Suprapubic skin (tissue), 4 donors: ENCODE measurements around the gene MRPL53. TPM values are rescaled to one million over a fixed set of nuclear protein-coding genes. Genes with fewer than 3 reads are reported as not detected.
A peak's percentile ranks its signal among the peaks of the same experiment; 100 is the strongest.

Source experiments
- DNase-seq, 2 donors: peaks; one replicate each; pipeline ENCODE4 v3.0.0-alpha.2; 2019; ENCODE audit warnings: low spot score in 2 of 2
- H3K27ac ChIP-seq: fragments of 200-600 bp; sonication (generic); one replicate; pipeline ENCODE4 v1.5.1; 2019
- H3K27me3 ChIP-seq: fragments of 200-600 bp; sonication (generic); one replicate; pipeline ENCODE4 v1.5.1; 2019
- H3K36me3 ChIP-seq: fragments of 200-600 bp; sonication (generic); one replicate; pipeline ENCODE4 v1.5.1; 2019
- H3K4me1 ChIP-seq: fragments of 200-600 bp; sonication (generic); one replicate; pipeline ENCODE4 v1.5.1; 2019
- H3K4me3 ChIP-seq: fragments of 200-600 bp; sonication (generic); one replicate; pipeline ENCODE4 v1.5.1; 2019; ENCODE audit warnings: mild to moderate bottlenecking
- H3K9me3 ChIP-seq: fragments of 200-600 bp; sonication (generic); one replicate; pipeline ENCODE4 v1.5.1; 2019
- CTCF ChIP-seq, 2 donors: fragments of 200-600 bp in 1 of 2; fragments of 450-650 bp in 1 of 2; sonication (generic) in 1 of 2; IDR thresholded peaks; one replicate each; pipeline ENCODE4 v1.5.1; 2016 to 2019; ENCODE audit warnings: antibody characterized with exemption in 2 of 2, mild to moderate bottlenecking in 1 of 2, moderate library complexity in 1 of 2
- EP300 ChIP-seq: sonication (generic); formaldehyde crosslinking; IDR thresholded peaks from one replicate; pipeline ENCODE4 v1.6.1; 2017; ENCODE audit warnings: antibody characterized with exemption
- POLR2A ChIP-seq, 2 donors: fragments of 450-650 bp; IDR thresholded peaks; one replicate each; pipeline ENCODE4 v1.6.1; 2017; ENCODE audit warnings: antibody characterized with exemption in 2 of 2, mild to moderate bottlenecking in 2 of 2, moderate library complexity in 2 of 2
- POLR2AphosphoS5 ChIP-seq, 3 donors: sonication (generic); formaldehyde crosslinking; IDR thresholded peaks; one replicate each; pipeline ENCODE4 v1.6.1; 2017; ENCODE audit warnings: antibody characterized with exemption in 3 of 3
- WGBS: methylation state at CpG from one replicate; pipeline ENCODE4 v1.1.5; 2018; 5-methylcytosine and 5-hydroxymethylcytosine counted together
- total RNA-seq, 4 donors: library from RNA; depleted of rRNA; stranded (reverse); fragments of >200 nt; gene quantifications; one replicate each; pipeline ENCODE4 v1.1.0, GENCODE V29; 2016

MRPL53 gene
- total RNA-seq, 4 donors from 2014 or later: 13.1 to 36.0 (median 26.7) TPM

GRCh38 chr2:74510272-74510671 is 37.8 kb upstream of the MRPL53 start:
- peaks cover 7% of the 10 kb centered on the region for H3K36me3 ChIP-seq
- H3K27me3 ChIP-seq: peaks cover 61% of the 10 kb centered on the region
- WGBS: 96% methylated on average over 4 of the region's 4 CpGs
- H3K27ac ChIP-seq: no peak overlapping the region
- H3K4me3 ChIP-seq: no peak overlapping the region
- H3K9me3 ChIP-seq: no peaks in the 10 kb centered on the region
- no peak for DNase-seq
- peaks cover 50% of the 10 kb centered on the region for H3K4me1 ChIP-seq
- TF ChIP-seq EP300: no peak
- no peak for TF ChIP-seq CTCF (IDR thresholded peaks at IDR 0.05)
- TF ChIP-seq POLR2A (IDR thresholded peaks at IDR 0.05): no peak
- TF ChIP-seq POLR2AphosphoS5 (IDR thresholded peaks at IDR 0.05): no peak

GRCh38 chr2:74507926-74508520 is 35.5 kb upstream of the MRPL53 start:
- Histone ChIP-seq H3K4me1 (peaks cover 47% of the 10 kb centered on the region), H3K27me3 (peaks cover 42% of the 10 kb centered on the region), H3K27ac (peak overlapping the region; percentile 99), H3K36me3 (peaks cover 16% of the 10 kb centered on the region), H3K9me3 (no peaks in the 10 kb centered on the region), H3K4me3 (peak overlapping the region; percentile 79)
- peak in 1 of 2 donors; percentile 82 for DNase-seq
- TF ChIP-seq EP300: no peak
- WGBS: 9% methylated on average over 35 of the region's 38 CpGs

GRCh38 chr2:74507145-74507925 is 34.9 kb upstream of the MRPL53 start, which contains the start of gene PCGF1:
TSS of gene PCGF1 (minus strand) at chr2:74507695. CDS start at chr2:74507668, 27 bp downstream.
- peak in 1 of 2 donors; percentile 33 for TF ChIP-seq CTCF (IDR thresholded peaks at IDR 0.05)
- no peak for TF ChIP-seq POLR2A (IDR thresholded peaks at IDR 0.05)
- TF ChIP-seq POLR2AphosphoS5 (IDR thresholded peaks at IDR 0.05): peak; percentile 7 to 82 (median 51)
- peak; percentile 98 to 99 for DNase-seq
- WGBS: 1% methylated on average over 52 of the region's 56 CpGs
- Histone ChIP-seq H3K4me3 (peak within 1 kb of the TSS; percentile 79), H3K9me3 (no peaks in the 10 kb centered on the region), H3K36me3 (peaks cover 16% of the 10 kb centered on the region), H3K27ac (peak within 1 kb of the TSS; percentile 99), H3K27me3 (peaks cover 42% of the 10 kb centered on the region), H3K4me1 (peaks cover 54% of the 10 kb centered on the region)

GRCh38 chr2:74505448-74506246 is 33.2 kb upstream of the MRPL53 start:
- DNase-seq: no peak
- 94% methylated on average over 14 of the region's 14 CpGs for WGBS
- no peaks in the 10 kb centered on the region for H3K9me3 ChIP-seq
- H3K4me1 ChIP-seq: peaks cover 59% of the 10 kb centered on the region
- H3K27ac ChIP-seq: no peak overlapping the region
- peaks cover 16% of the 10 kb centered on the region for H3K36me3 ChIP-seq
- H3K4me3 ChIP-seq: peak overlapping the region; percentile 79
- H3K27me3 ChIP-seq: peaks cover 40% of the 10 kb centered on the region
- no peak for TF ChIP-seq EP300
- no peak for TF ChIP-seq POLR2AphosphoS5 (IDR thresholded peaks at IDR 0.05)
- TF ChIP-seq CTCF (IDR thresholded peaks at IDR 0.05): no peak
- no peak for TF ChIP-seq POLR2A (IDR thresholded peaks at IDR 0.05)

GRCh38 chr2:74504591-74504990 is 32.1 kb upstream of the MRPL53 start:
- 94% methylated on average over 3 of the region's 3 CpGs for WGBS
- H3K27ac ChIP-seq: no peak overlapping the region

More at GRCh38 chr2:74504591-74504990, 32.1 kb upstream of the MRPL53 start:
- peaks cover 61% of the 10 kb centered on the region for H3K4me1 ChIP-seq
- no peaks in the 10 kb centered on the region for H3K9me3 ChIP-seq
- no peak for DNase-seq
- TF ChIP-seq POLR2A (IDR thresholded peaks at IDR 0.05): no peak
- no peak for TF ChIP-seq CTCF (IDR thresholded peaks at IDR 0.05)
- TF ChIP-seq EP300: no peak
- no peak for TF ChIP-seq POLR2AphosphoS5 (IDR thresholded peaks at IDR 0.05)
- no peak overlapping the region for H3K4me3 ChIP-seq
- peaks cover 40% of the 10 kb centered on the region for H3K27me3 ChIP-seq
- H3K36me3 ChIP-seq: peaks cover 16% of the 10 kb centered on the region
